ENCODE data around the gene CDC14A.
"Not testable (repeated sequence)": the region's sequence is repeated elsewhere in the genome, so short reads cannot be mapped to it uniquely, and the experiment has no call there.

The CDC14A gene

DNA sequence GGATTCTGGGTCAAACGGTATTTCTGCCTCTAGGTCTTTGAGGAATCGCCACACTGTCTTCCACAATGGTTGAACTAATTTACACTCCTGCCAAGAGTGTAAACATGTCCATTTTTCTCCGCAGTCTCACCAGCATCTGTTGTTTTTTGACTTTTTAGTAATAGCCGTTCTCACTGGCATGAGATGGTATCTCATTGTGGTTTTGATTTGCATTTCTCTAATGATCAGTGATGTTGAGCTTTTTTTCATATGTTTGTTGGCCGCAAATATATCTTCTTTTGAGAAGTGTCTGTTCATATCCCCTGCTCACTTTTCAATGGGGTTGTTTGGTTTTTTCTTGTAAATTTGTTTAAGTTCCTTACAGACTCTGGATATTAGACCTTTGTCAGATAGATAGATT lies 53.6 kb downstream of the CDC14A start:
- DNase-seq (ENCODE audit: low read depth): not testable (repeated sequence)

- DNase-seq (ENCODE audit: low read depth): not testable (repeated sequence)
These were observed 55.1 kb downstream of the CDC14A start for GRCh38 chr1:100407390-100407789.

DNA sequence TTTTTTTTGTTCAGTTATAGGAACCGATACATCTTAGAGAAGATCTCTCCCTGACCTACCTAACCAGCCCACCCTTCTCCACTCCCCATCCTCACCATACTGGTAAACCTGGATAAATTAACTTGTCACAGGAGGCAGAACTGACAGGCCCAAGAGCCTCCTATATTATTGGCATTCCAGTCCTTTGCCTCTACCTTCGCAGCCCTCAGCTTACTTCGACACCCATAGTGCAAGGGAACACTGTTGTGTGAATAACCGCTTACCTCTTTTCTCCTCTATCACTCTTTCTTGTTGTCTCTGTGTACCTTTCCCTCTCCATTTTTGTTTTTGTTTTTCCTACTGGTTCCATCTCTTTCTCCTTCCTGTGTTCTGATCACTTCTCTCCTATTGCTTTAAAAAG lies 58.7 kb downstream of the CDC14A start:
- no peak for DNase-seq (ENCODE audit: low read depth)

GRCh38 chr1:100411574-100411973 lies 59.3 kb downstream of the CDC14A start:
- DNase-seq (ENCODE audit: low read depth): no peak

DNA sequence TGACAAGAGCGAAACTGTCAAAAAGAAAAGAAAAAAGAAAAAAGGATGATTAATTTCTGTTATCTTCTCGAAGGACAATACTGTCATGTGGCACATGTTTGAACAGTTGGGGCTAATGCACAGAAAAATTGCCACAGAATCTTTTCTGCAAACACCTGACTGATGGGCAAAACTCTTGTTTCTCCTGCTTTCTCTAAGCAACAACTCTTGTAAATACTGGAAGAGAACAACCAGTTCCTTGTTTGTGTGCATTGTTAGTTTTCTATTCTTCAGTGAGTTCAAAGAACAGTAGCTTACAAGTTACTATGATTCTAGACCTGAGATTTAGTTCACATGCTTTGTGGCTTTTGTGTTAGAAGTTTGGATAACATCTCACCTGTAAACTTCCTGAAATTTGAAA lies 60.7 kb downstream of the CDC14A start:
- no peak for DNase-seq (ENCODE audit: low read depth)

GRCh38 chr1:100414693-100415497 lies 62.6 kb downstream of the CDC14A start:
- no peak for DNase-seq (ENCODE audit: low read depth)

GRCh38 chr1:100415498-100415778 lies 63.1 kb downstream of the CDC14A start:
- DNase-seq (ENCODE audit: low read depth): no peak

DNA sequence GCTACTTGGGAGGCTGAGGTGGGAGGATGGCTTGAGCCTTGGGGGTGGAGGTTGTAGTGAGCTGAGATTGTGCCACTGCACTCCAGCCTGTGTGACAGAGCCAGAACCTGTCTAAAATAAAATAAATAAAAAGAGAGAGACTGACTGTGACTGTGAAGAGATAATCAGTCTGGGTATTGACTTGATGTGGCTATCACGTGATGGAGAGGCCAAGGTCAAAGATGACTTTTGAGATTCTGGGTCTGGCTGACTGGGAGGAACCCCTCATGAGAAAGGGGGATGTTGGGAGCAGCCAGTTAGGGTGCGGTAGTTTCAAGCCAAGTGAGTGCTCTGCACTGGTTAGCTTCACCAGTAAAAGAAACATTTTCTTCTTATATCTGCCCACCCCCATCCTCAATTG lies 66.8 kb downstream of the CDC14A start:
- DNase-seq (ENCODE audit: low read depth): no peak

- DNase-seq (ENCODE audit: low read depth): no peak
These were observed 69.8 kb downstream of the CDC14A start for GRCh38 chr1:100422065-100422464.

DNA sequence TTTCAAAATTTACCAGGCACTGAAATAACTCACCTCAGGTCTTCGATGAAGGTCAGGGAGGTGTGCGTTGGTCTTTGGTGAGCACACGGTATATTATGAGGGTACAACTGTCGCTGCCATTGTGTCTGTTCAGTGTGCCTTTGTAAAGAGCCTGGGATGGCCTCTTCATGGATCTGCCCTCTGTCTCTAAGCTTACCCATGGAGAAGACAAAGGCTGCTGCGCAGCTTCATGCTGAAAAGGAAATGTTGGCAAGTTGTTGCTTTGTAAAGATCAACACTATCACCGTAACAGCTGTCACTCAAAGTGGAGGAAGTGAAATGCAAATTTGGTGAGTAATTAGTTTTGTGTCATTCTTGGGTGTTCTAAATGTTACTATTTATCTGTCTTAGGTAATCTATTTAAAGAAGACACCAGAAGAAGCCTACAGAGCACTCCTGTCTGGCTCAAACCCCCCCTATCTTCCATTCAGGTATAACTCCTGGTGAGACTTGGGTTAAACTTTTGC lies 71.6 kb downstream of the CDC14A start:
- DNase-seq (ENCODE audit: low read depth): no peak

DNA sequence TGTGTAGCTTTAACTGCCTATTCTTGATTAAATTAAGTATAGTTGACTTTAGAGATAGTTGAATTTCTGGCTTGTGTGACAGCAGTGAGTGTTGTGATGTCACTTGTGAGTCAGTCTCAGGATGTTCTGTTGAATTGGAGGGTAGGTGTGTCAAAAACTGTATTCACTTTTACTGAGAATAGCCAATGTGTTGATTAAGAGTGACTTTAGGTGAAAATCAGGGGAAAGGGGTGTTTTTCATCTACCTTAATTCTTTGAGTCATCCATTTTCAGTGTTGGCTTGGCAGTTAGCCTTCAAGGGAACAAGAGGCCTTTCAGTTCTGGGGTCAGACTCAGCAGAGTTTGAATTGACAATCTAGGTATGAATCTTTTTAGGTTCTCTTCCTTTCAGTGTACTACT lies 75.9 kb downstream of the CDC14A start:
- DNase-seq (ENCODE audit: low read depth): no peak

DNA sequence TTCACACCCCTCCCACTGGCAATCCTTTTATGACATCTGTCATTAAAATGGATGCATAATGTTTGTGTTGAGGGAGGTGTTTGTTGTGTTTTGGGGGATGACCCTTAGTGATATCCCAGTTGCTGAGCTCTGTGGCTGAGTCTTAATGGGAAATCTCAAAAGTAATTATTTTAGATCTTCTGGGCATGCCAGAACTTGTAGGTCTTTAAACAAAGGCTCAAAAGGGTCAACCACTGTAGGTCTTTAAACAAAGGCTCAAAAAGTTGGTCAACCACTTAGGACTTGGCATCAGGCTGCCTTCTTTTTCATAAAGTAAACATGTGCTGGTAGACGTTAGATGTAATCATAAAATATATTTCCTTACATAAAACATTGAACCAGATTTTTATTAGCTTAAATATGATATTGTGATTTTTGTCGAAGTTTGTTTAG lies 78.0 kb downstream of the CDC14A start:
- no peak for DNase-seq (ENCODE audit: low read depth)

DNA sequence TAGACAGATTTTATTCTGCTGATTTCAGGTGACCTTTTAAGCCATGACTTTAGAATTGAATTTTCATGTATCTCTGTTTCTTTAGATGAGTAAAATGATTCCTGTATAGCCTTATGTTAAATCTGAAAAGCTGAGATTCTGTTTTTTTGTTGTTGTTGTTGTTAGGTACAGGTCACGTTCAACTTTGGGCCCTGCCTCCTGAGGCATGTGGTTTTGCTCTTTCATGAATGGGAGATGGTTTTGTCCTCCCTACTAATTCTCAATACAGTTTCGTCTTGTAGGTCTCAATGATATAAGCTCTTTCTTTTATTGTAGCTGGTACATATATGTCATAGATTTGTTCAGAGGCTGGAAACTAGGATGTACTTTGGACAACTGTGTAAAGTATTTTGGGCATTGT lies 79.6 kb downstream of the CDC14A start:
- no peak for DNase-seq (ENCODE audit: low read depth)

DNA sequence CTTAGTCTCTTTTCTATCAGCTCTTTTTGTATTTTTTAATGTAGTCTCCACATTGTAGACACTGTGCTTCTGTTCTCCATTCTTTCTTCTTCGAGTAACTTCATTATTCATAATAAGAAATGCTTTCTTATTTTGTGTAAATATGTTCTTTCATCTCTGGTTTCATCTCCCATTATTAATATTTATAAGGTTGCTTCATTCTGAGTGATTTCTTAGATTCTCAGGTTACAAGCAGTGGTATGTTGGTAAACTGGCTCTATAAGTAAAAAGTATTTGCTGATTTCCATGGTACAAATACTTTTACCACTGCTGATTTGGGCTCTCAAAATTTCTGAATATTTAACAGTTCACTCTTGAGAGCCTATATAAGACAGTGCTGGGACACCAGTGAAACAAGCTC lies 81.3 kb downstream of the CDC14A start:
- DNase-seq (ENCODE audit: low read depth): no peak

DNA sequence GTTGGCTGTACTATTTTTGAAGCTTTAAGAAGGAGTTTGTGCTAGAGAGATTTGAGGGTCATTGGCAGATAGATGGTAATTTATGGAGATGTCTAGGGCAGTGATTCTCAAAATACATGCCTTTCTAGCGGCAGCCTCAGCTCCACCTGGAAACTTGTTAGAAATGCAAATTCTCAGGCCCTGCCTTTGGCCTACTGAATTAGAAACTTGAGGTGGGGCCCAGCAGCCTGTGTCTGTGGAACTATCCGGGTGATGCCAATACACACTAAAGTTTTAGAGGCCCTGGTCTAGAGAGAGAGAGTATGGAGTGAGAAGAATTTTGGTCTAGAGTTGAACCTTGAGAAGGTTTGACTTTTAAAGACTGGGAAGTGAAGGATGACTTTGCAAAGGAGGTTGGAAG lies 82.5 kb downstream of the CDC14A start:
- DNase-seq (ENCODE audit: low read depth): no peak

GRCh38 chr1:100438375-100438774 lies 86.1 kb downstream of the CDC14A start:
- no peak for DNase-seq (ENCODE audit: low read depth)

GRCh38 chr1:100438789-100439188 lies 86.5 kb downstream of the CDC14A start:
- no peak for DNase-seq (ENCODE audit: low read depth)

DNA sequence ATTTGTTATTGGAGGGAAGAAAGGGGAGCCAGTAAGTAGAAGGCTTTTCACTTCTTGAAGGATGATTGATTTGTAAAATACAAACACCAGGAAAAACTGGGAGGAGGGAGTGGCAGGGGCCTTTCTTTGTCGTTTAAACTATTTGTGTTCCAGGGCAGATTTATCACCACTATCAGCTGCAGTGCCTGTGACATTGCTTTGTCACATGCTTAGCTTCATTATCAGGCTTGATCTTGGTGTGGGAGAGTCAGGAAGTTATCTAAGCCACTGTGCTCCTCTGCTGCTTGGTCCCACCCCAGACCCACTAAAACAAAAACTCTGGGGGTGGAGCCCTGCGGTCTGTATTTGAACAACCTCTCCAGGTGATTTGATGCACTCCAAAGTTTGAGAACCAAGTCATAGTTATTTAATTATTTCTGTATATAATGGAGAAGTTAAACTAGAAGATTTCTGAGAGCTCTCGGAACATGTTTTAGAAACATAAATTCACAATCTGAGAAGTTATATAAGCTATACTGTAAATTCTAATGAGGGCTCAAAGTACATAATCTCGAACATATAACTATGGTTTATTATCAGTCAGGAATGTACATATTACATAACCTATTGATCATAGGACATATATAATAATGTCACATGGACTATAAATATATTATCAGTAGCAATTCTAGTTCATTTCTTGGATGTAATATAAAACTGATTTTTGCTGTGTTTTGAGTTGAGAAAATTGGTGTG lies 87.9 kb downstream of the CDC14A start:
- DNase-seq (ENCODE audit: low read depth): peak; percentile 65

DNA sequence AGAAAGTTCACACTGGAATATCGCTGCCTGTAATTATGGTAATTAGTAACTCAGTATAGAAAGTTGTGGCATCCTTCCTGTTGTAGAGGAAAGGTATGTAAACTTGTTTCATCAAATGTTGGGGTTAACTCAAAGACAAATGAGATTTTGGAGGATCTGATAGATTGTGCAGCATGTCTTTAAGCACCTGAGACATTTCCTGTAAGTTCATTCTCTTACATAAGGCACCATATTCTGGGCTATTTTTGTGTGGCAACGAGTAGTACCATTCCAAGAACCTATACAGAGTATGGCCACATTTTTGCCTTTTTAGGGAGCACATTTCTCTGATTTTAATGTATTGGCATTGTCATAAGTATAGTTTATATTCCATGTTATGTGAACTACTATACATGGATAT lies 88.8 kb downstream of the CDC14A start:
- no peak for DNase-seq (ENCODE audit: low read depth)

GRCh38 chr1:100441651-100442050 lies 89.3 kb downstream of the CDC14A start:
- DNase-seq (ENCODE audit: low read depth): no peak

- peak; percentile 11 for DNase-seq (ENCODE audit: low read depth)
These were observed 91.7 kb downstream of the CDC14A start for GRCh38 chr1:100443811-100444571.

GRCh38 chr1:100445565-100445964 lies 93.3 kb downstream of the CDC14A start:
- no peak for DNase-seq (ENCODE audit: low read depth)

GRCh38 chr1:100448366-100448765 lies 96.1 kb downstream of the CDC14A start:
- DNase-seq (ENCODE audit: low read depth): no peak
